Adipocyte (in vitro differentiated cells): ENCODE results near the gene PSMA5.
A peak's percentile ranks its signal among the peaks of the same experiment; 100 is the strongest.
"Not testable (repeated sequence)": the region's sequence is repeated elsewhere in the genome, so short reads cannot be mapped to it uniquely, and the experiment has no call there.

Experiments
- DNase-seq: peaks from one replicate; pipeline ENCODE4 v3.0.0-alpha.2; 2015; ENCODE audit warnings: low read depth
- H3K27me3 ChIP-seq: replicated peaks from 2 replicates; pipeline ENCODE4 v1.7.0; 2013; ENCODE audit warnings: mild to moderate bottlenecking, low read length, moderate library complexity; ENCODE audit not compliant: control insufficient read depth, insufficient read depth
- H3K36me3 ChIP-seq: 2 replicates; pipeline ENCODE4 v1.7.0; 2013; ENCODE audit warnings: low read length, mild to moderate bottlenecking, moderate library complexity; ENCODE audit not compliant: control insufficient read depth, insufficient read depth, severe bottlenecking
- H3K4me1 ChIP-seq: 2 replicates; pipeline ENCODE4 v1.7.0; 2013; ENCODE audit warnings: mild to moderate bottlenecking, low read length, moderate library complexity; ENCODE audit not compliant: control insufficient read depth, insufficient read depth
- H3K4me3 ChIP-seq: 2 replicates; pipeline ENCODE4 v1.7.0; 2013; ENCODE audit warnings: mild to moderate bottlenecking, low read length, moderate library complexity
- H3K9ac ChIP-seq: 2 replicates; pipeline ENCODE4 v1.7.0; 2013; ENCODE audit warnings: mild to moderate bottlenecking, low read length, moderate library complexity
- H3K9me3 ChIP-seq: 2 replicates; pipeline ENCODE4 v1.7.0; 2013; ENCODE audit warnings: mild to moderate bottlenecking, low read length, moderate library complexity; ENCODE audit not compliant: control insufficient read depth

PSMA5 gene

DNA sequence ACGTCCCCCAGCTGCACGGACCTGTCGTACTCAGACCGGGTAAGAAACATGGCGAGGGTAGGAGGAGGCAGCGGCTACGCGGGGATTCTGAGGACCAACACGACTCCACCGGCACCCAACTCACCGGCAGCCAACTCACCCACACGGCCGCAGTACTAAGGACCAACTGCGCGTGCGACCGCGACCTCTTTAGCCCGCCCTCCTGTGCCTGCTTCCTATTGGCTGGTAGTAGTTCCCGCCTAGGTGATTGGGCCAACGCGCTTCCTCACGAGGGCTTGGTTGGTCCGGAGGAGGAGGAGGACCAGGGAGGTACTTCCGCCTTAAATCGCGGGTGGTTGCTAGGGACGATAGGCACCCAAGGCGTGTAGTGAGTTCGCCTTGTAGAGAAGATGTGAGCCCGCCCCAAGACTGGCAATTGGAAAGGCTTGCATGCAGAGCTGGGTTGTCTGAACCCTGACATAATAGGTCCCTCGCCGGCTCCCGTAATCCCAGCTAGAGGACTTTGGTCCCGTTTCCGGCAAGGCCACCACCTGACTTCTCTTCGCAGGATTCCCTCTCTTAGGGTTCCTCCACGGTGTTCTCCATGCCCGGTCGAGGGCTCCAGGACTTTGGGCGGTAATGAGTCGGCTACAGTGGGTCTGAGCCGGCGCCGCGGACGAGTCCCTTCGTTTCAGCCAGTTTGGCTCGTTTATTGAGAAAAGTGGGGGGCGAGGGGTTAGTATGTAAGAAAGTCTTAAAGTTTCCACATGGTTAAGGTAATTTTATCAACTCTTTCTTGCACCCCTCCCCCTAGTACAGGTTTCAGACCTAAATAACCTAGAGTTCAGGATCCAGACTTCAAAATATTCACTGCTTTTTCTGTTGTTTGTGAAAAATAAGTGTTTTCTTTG, at the start of gene PSMA5:
TSS of gene PSMA5 (minus strand) at position 168 of the 890 bp plus-strand sequence. CDS start at position 50, 118 bp downstream.
- DNase-seq, result peak; percentile 99
- Histone ChIP-seq H3K4me1 (peaks cover 68% of the 10 kb centered on the region), H3K36me3 (peaks cover 2% of the 10 kb centered on the region), H3K27me3 (no peaks in the 10 kb centered on the region), H3K9me3 (no peaks in the 10 kb centered on the region), H3K9ac (peak within 1 kb of the TSS; percentile 92), H3K4me3 (peak within 1 kb of the TSS; percentile 93)

DNA sequence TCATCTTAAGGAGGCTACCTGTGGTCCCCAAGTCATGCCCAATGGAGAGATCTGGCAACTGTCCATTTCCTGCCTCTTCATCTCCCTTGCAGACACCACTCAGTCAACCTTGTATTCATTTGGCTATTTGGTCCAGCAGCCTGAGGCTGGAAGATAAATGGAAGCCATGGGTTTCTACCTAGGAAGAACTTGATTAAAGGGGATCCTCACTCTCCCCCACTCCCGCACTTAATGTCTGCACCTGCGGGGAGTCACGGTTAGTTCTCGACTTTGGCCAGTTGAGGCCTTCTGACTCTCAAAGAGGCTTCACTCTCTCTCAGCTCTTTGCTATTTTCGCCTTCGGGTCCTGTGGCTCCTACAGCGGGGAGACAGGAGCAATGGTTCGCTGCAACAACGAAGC, 49.0 kb upstream of the PSMA5 start:
- H3K4me3 ChIP-seq, result no peak overlapping the region
- H3K27me3 ChIP-seq, result no peaks in the 10 kb centered on the region
- no peak for DNase-seq
- no peak overlapping the region for H3K9ac ChIP-seq
- no peaks in the 10 kb centered on the region for H3K9me3 ChIP-seq
- peaks cover 4% of the 10 kb centered on the region for H3K4me1 ChIP-seq
- peaks cover 59% of the 10 kb centered on the region for H3K36me3 ChIP-seq

DNA sequence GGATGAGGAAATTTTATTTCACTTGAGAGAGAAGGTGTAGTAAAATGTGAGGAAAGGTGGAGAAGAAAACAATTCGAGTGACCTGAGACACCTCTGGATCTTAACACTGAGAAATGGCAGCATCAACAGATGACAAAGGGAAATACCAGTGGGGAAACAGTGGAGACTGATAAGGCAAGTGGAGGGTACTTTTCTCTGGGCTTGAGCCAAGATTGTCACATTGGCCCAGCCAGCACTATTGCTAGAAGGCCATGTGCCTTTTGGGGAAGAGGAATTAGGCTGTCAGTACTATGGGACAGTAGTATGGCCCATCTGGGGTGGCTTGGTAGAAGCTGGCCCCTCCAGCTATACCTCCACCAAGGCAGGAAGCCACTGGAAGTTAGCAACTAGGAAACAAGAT, 48.4 kb upstream of the PSMA5 start:
- H3K36me3 ChIP-seq, result peaks cover 54% of the 10 kb centered on the region
- H3K9ac ChIP-seq, result no peak overlapping the region
- H3K4me3 ChIP-seq, result no peak overlapping the region
- no peaks in the 10 kb centered on the region for H3K27me3 ChIP-seq
- no peak for DNase-seq
- peaks cover 4% of the 10 kb centered on the region for H3K4me1 ChIP-seq
- no peaks in the 10 kb centered on the region for H3K9me3 ChIP-seq

DNA sequence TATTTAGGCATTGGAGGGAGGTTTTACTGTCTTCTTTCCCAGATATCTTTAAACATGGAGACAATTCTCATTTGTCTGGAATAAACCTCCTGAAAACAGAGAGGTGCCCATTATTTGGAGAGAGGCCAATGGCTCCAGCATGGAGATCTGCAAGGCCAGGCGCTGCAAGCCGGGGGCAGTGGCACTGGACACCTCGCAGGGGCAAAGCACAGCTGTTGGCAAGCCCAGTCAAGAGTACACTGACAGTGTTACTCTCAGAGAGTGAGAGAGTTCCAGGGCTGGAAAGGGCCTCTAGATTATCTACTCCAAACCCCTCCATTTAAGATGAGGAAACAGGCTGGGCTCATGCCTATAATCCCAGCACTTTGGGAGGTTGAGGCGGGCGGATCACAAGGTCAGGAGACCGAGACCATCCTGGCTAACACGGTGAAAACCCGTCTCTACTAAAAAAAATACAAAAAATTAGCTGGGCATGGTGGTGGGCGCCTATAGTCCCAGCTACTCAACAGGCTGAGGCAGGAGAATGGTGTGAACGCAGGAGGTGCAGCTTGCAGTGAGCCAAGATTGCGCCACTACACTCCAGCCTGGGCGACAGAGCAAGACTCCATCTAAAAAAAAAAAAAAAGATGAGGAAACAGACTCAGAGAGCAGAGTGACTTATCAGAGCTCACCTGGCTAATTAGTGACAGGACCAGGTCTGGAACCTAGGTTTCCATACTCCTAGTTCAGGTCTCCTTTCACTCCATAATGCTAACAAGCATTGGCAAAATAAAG, 47.2 kb upstream of the PSMA5 start:
- not testable (repeated sequence) for H3K9ac ChIP-seq, H3K4me1 ChIP-seq, H3K27me3 ChIP-seq, DNase-seq, H3K4me3 ChIP-seq, H3K9me3 ChIP-seq
- peaks cover 41% of the 10 kb centered on the region for H3K36me3 ChIP-seq

DNA sequence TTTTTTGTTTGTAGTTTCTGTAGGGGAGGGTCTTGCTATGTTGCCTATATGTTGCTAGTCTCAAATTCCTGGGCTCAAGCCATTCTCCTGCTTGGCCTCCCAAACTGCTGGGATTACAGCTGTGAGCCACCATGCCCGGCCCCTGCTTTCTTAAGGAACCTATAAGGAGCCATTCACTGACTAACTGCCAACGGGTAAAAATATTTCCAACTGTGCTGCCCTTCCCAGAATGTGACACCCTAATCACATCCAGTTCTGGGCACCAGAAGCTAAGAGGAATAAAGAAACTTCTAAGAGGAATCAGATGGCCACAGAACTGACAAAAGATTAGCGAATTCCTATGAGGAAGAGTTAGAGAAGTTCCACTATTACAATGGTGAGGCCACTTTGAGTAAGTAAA, 46.5 kb upstream of the PSMA5 start:
- Histone ChIP-seq H3K36me3 (peaks cover 34% of the 10 kb centered on the region), H3K4me1 (peaks cover 4% of the 10 kb centered on the region), H3K4me3 (no peak overlapping the region), H3K9me3 (no peaks in the 10 kb centered on the region), H3K27me3 (no peaks in the 10 kb centered on the region), H3K9ac (no peak overlapping the region)
- no peak for DNase-seq

DNA sequence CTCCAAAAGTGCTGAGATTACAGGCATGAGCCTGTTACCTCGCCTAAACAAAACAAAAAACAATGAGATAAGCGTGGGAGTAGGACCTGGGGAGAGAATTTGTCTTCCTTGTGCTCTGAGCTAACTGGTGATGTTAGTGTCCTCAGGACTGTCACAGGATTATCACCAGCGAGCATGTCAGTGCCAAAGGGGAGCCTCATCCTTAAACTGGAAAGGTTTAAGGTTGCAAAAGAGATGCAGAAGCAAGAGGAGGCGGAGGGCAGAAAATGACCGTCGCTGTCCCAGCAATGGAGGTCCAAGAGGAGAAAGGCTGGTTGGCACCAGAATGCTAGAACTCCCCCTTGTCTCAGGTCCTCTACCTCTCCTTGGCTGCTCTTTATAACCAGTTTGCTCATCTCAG, 44.0 kb upstream of the PSMA5 start:
- no peaks in the 10 kb centered on the region for H3K27me3 ChIP-seq
- no peak overlapping the region for H3K9ac ChIP-seq

DNA sequence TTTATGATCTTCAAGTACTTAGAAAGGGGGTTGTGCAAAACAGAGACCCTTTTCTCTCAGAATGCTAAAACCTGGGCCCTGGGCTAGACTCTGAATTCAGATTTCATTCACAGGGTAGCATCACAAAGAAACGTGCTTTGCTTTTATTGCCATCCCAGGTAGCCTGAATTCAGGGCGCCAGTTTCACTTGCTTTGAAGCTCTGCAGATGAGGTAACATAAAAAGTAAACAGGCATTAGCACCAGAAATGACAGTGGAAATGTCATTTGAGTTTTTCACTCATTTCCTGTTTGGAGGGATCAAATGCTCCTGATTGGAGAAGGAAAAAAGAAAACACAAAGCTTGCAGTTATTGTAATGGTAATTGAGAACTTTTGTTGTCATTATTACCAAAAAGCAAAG, 42.7 kb upstream of the PSMA5 start:
- H3K4me1 ChIP-seq, result peaks cover 12% of the 10 kb centered on the region
- peaks cover 6% of the 10 kb centered on the region for H3K36me3 ChIP-seq
- H3K9ac ChIP-seq, result peak overlapping the region; percentile 82
- no peaks in the 10 kb centered on the region for H3K27me3 ChIP-seq
- DNase-seq, result no peak
- H3K4me3 ChIP-seq, result peak overlapping the region; percentile 93
- H3K9me3 ChIP-seq, result no peaks in the 10 kb centered on the region

More for the DNA sequence above, 44.0 kb upstream of the PSMA5 start:
- Histone ChIP-seq H3K4me3 (no peak overlapping the region), H3K36me3 (peaks cover 9% of the 10 kb centered on the region), H3K9me3 (no peaks in the 10 kb centered on the region), H3K4me1 (peaks cover 7% of the 10 kb centered on the region)
- DNase-seq, result no peak

DNA sequence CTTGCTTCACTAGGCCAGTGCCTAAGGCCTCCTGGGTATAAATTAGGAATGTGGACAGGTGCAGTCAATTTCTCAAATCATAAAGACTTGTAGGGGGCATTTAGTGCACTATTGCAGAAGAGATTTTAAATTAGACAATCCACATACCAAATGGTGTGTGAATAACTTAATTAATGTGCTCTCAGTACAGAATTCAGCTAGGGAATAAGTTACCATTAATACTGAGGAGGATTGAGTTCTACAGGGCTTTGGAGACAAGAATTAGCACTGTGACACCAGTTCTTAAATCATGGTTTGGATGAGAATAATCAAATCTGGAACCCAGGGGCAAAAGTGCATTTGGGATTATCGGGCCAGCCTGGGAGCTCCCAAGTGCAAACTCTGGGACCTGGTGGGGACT, 41.8 kb upstream of the PSMA5 start:
- Histone ChIP-seq H3K27me3 (no peaks in the 10 kb centered on the region), H3K4me1 (peaks cover 12% of the 10 kb centered on the region), H3K9ac (peak overlapping the region; percentile 82), H3K4me3 (peak overlapping the region; percentile 93), H3K9me3 (no peaks in the 10 kb centered on the region), H3K36me3 (peaks cover 6% of the 10 kb centered on the region)
- DNase-seq, result no peak

DNA sequence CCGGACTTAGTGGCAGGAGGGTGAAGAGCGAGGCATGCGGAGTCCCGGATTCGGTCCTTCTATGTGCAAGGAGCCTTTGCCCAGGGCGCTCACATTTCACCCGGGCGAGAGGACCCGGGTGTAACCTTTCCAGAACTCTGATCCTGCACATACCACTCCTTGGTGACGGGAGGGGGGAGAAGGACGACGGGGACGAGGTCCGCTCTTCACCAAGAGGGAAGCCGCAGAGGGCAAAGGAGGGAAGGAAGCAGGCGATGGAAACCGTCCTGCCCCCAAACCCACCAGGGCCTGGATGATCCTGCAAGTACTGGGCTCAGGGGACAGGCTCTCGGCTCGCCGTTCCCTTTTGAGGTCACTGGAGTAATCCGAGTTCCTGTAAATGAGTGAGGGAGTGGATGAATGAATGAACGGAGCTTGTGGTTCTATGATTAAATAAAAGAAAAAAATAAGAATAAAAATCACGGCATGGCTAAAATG, 41.1 kb upstream of the PSMA5 start:
- Histone ChIP-seq H3K4me3 (peak overlapping the region; percentile 93), H3K9me3 (no peaks in the 10 kb centered on the region), H3K9ac (peak overlapping the region; percentile 82), H3K27me3 (no peaks in the 10 kb centered on the region), H3K4me1 (peaks cover 12% of the 10 kb centered on the region), H3K36me3 (peaks cover 6% of the 10 kb centered on the region)
- no peak for DNase-seq

DNA sequence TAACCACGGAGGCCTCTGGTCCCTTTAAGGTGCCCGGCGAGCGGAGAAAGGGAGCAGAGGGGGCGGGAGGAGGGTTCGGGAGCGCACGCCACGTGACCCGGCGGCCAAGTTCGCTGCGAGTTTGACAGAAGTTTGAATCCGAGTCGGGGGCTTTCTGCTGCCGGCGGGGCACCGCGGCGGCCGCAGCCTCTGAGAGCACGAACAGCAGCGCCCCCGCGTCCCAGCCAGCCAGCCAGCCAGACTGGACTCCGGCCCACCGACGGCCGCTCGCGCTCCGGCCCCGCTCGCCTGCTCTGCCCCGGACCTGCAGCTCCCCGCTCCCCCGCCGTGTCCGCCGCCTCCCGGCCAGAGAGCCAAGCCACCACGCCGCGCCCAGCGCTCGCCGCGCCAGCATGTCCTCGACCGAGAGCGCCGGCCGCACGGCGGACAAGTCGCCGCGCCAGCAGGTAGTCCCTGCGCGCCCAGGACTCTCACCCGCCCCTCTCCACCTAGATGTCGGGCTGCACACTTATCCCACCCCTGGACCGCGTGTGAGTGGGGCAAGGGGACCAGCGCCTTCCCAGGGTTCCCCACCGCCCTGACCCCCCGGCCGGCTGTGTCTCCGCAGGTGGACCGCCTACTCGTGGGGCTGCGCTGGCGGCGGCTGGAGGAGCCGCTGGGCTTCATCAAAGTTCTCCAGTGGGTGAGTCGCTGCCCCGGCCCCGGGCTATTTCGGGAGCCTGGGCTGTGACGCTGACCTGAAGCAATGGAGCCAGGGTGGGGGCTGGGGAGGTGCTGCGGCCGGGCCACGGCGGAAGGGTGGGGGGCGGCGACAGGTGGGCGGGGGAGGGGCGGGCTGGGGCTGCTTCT, 40.4 kb upstream of the PSMA5 start, which contains the start of gene SYPL2:
TSS of gene SYPL2 (plus strand) at position 95 of the 849 bp plus-strand sequence. CDS start at position 393, 298 bp downstream.
- H3K36me3 ChIP-seq, result peaks cover 6% of the 10 kb centered on the region
- peak; percentile 61 for DNase-seq
- H3K4me3 ChIP-seq, result peak within 1 kb of the TSS; percentile 93
- no peaks in the 10 kb centered on the region for H3K27me3 ChIP-seq
- H3K9me3 ChIP-seq, result no peaks in the 10 kb centered on the region
- peak within 1 kb of the TSS; percentile 98 for H3K9ac ChIP-seq
- peaks cover 12% of the 10 kb centered on the region for H3K4me1 ChIP-seq
